ENCODE measurements around the gene TMEM44.
A peak's percentile ranks its signal among the peaks of the same experiment; 100 is the strongest.
"Not testable (repeated sequence)": the region's sequence is repeated elsewhere in the genome, so short reads cannot be mapped to it uniquely, and the experiment has no call there.

Gene TMEM44

GRCh38 chr3:194637066-194637465 is 3.8 kb upstream of the TMEM44 start:
- no peak overlapping the region for H3K27ac ChIP-seq (ENCODE audit: insufficient read depth in 1 of 2, low read depth in 1 of 2, low read length in 2 of 2, poor library complexity in 1 of 2, severe bottlenecking in 2 of 2)
- no peak for DNase-seq
- H3K4me3 ChIP-seq (ENCODE audit: control insufficient read depth in 1 of 7, extremely low read depth in 1 of 7, insufficient read depth in 4 of 7, low read depth in 2 of 7, low read length in 6 of 7): no peak overlapping the region
- H3K27me3 ChIP-seq (replicated peaks in 2 of 5; ENCODE audit: control insufficient read depth in 4 of 5, insufficient read depth in 5 of 5, low read length in 4 of 5): no peaks in the 10 kb centered on the region
- H3K4me1 ChIP-seq (ENCODE audit: control extremely low read depth in 1 of 4, control insufficient read depth in 4 of 4, insufficient read depth in 4 of 4, low read length in 3 of 4): peaks cover 0 to 19% (median 9%) of the 10 kb centered on the region in 4 experiments
- WGBS (ENCODE audit: insufficient coverage): 89% methylated on average over 2 of the region's 3 CpGs
- H3K36me3 ChIP-seq (ENCODE audit: control insufficient read depth in 4 of 4, insufficient read depth in 4 of 4, low read length in 3 of 4): peaks cover 10 to 30% (median 16%) of the 10 kb centered on the region in 4 experiments
- POLR2A ChIA-PET: no interaction called here
- CTCF ChIA-PET: interaction anchor here (1.1 to 2.9 kb wide), 4 partner anchors 15 to 46 kb away, joined by 3 to 7 read pairs (median 5); partner anchors contain the start of gene LSG1
- H3K9me3 ChIP-seq (ENCODE audit: control extremely low read depth in 1 of 5, control insufficient read depth in 4 of 5, insufficient read depth in 2 of 5, low read depth in 1 of 5, low read length in 4 of 5): no peaks in the 10 kb centered on the region

- DNase-seq: no peak
- CTCF ChIA-PET: interaction anchor here (0.8 to 2.1 kb wide), 6 partner anchors 11 to 170 kb away, joined by 3 to 8 read pairs (median 4); partner anchors contain the start of gene LSG1
- H3K4me3 ChIP-seq (ENCODE audit: control insufficient read depth in 1 of 7, extremely low read depth in 1 of 7, insufficient read depth in 4 of 7, low read depth in 2 of 7, low read length in 6 of 7): peak overlapping the region; percentile 79 to 94 (median 86)
- under 1% methylated on average over 28 of the region's 56 CpGs for WGBS (ENCODE audit: insufficient coverage)
- peaks cover 4 to 21% (median 15%) of the 10 kb centered on the region in 4 experiments for H3K36me3 ChIP-seq (ENCODE audit: control insufficient read depth in 4 of 4, insufficient read depth in 4 of 4, low read length in 3 of 4)
- no peak overlapping the region for H3K27ac ChIP-seq (ENCODE audit: insufficient read depth in 1 of 2, low read depth in 1 of 2, low read length in 2 of 2, poor library complexity in 1 of 2, severe bottlenecking in 2 of 2)
- POLR2A ChIA-PET: interaction anchor here (1.4 kb wide), 1 partner anchor 29 kb away, joined by 6 read pairs; no protein-coding TSS in a partner anchor
- peaks cover 0 to 11% (median 4%) of the 10 kb centered on the region in 4 experiments for H3K4me1 ChIP-seq (ENCODE audit: control extremely low read depth in 1 of 4, control insufficient read depth in 4 of 4, insufficient read depth in 4 of 4, low read length in 3 of 4)
- H3K9me3 ChIP-seq (ENCODE audit: control extremely low read depth in 1 of 5, control insufficient read depth in 4 of 5, insufficient read depth in 2 of 5, low read depth in 1 of 5, low read length in 4 of 5): peaks cover 0 to 17% (median 0%) of the 10 kb centered on the region in 5 experiments
- no peaks in the 10 kb centered on the region for H3K27me3 ChIP-seq (replicated peaks in 2 of 5; ENCODE audit: control insufficient read depth in 4 of 5, insufficient read depth in 5 of 5, low read length in 4 of 5)
Observed at GRCh38 chr3:194632809-194633348, 340 bp downstream of the TMEM44 start.

GRCh38 chr3:194632226-194632808 is 902 bp downstream of the TMEM44 start:
- Histone ChIP-seq H3K4me3 (ENCODE audit: control insufficient read depth in 1 of 7, extremely low read depth in 1 of 7, insufficient read depth in 4 of 7, low read depth in 2 of 7, low read length in 6 of 7) (peak overlapping the region; percentile 79 to 94 (median 86)), H3K4me1 (ENCODE audit: control extremely low read depth in 1 of 4, control insufficient read depth in 4 of 4, insufficient read depth in 4 of 4, low read length in 3 of 4) (peaks cover 0 to 11% (median 4%) of the 10 kb centered on the region in 4 experiments), H3K27ac (ENCODE audit: insufficient read depth in 1 of 2, low read depth in 1 of 2, low read length in 2 of 2, poor library complexity in 1 of 2, severe bottlenecking in 2 of 2) (no peak overlapping the region), H3K27me3 (replicated peaks in 2 of 5; ENCODE audit: control insufficient read depth in 4 of 5, insufficient read depth in 5 of 5, low read length in 4 of 5) (no peaks in the 10 kb centered on the region), H3K36me3 (ENCODE audit: control insufficient read depth in 4 of 4, insufficient read depth in 4 of 4, low read length in 3 of 4) (peaks cover 3 to 23% (median 18%) of the 10 kb centered on the region in 4 experiments), H3K9me3 (ENCODE audit: control extremely low read depth in 1 of 5, control insufficient read depth in 4 of 5, insufficient read depth in 2 of 5, low read depth in 1 of 5, low read length in 4 of 5) (peaks cover 0 to 17% (median 0%) of the 10 kb centered on the region in 5 experiments)
- WGBS (ENCODE audit: insufficient coverage): 74% methylated on average over 9 of the region's 11 CpGs
- DNase-seq: no peak
- ChIA-PET POLR2A (no interaction called here), CTCF (interaction anchor here (0.7 to 2.1 kb wide), 6 partner anchors 20 to 169 kb away, joined by 3 to 8 read pairs (median 4); partner anchors contain the start of gene LSG1)

- no peak for DNase-seq
- POLR2A ChIA-PET: no interaction called here
- H3K36me3 ChIP-seq (ENCODE audit: control insufficient read depth in 4 of 4, insufficient read depth in 4 of 4, low read length in 3 of 4): peaks cover 7 to 28% (median 21%) of the 10 kb centered on the region in 4 experiments
- H3K4me3 ChIP-seq (ENCODE audit: control insufficient read depth in 1 of 7, extremely low read depth in 1 of 7, insufficient read depth in 4 of 7, low read depth in 2 of 7, low read length in 6 of 7): no peak overlapping the region
- CTCF ChIA-PET: interaction anchor here (0.7 kb wide), 1 partner anchor 45 kb away, joined by 3 read pairs; no protein-coding TSS in a partner anchor
- peaks cover 0 to 11% (median 4%) of the 10 kb centered on the region in 4 experiments for H3K4me1 ChIP-seq (ENCODE audit: control extremely low read depth in 1 of 4, control insufficient read depth in 4 of 4, insufficient read depth in 4 of 4, low read length in 3 of 4)
- WGBS (ENCODE audit: insufficient coverage): 100% methylated on average over 4 of the region's 4 CpGs
- no peaks in the 10 kb centered on the region for H3K27me3 ChIP-seq (replicated peaks in 2 of 5; ENCODE audit: control insufficient read depth in 4 of 5, insufficient read depth in 5 of 5, low read length in 4 of 5)
- H3K9me3 ChIP-seq (ENCODE audit: control extremely low read depth in 1 of 5, control insufficient read depth in 4 of 5, insufficient read depth in 2 of 5, low read depth in 1 of 5, low read length in 4 of 5): peaks cover 0 to 17% (median 0%) of the 10 kb centered on the region in 5 experiments
- no peak overlapping the region for H3K27ac ChIP-seq (ENCODE audit: insufficient read depth in 1 of 2, low read depth in 1 of 2, low read length in 2 of 2, poor library complexity in 1 of 2, severe bottlenecking in 2 of 2)
Observed at GRCh38 chr3:194631696-194632095, 1.5 kb downstream of the TMEM44 start.

- H3K36me3 ChIP-seq (ENCODE audit: control insufficient read depth in 4 of 4, insufficient read depth in 4 of 4, low read length in 3 of 4): peaks cover 11 to 36% (median 28%) of the 10 kb centered on the region in 4 experiments
- peaks cover 0 to 17% (median 0%) of the 10 kb centered on the region in 5 experiments for H3K9me3 ChIP-seq (ENCODE audit: control extremely low read depth in 1 of 5, control insufficient read depth in 4 of 5, insufficient read depth in 2 of 5, low read depth in 1 of 5, low read length in 4 of 5)
- CTCF ChIA-PET; POLR2A ChIA-PET; DNase-seq; H3K4me3 ChIP-seq (ENCODE audit: control insufficient read depth in 1 of 7, extremely low read depth in 1 of 7, insufficient read depth in 4 of 7, low read depth in 2 of 7, low read length in 6 of 7); H3K27me3 ChIP-seq (replicated peaks in 2 of 5; ENCODE audit: control insufficient read depth in 4 of 5, insufficient read depth in 5 of 5, low read length in 4 of 5); H3K27ac ChIP-seq (ENCODE audit: insufficient read depth in 1 of 2, low read depth in 1 of 2, low read length in 2 of 2, poor library complexity in 1 of 2, severe bottlenecking in 2 of 2): not testable (repeated sequence)
- WGBS (ENCODE audit: insufficient coverage): 93% methylated on average over 26 of the region's 29 CpGs
- H3K4me1 ChIP-seq (ENCODE audit: control extremely low read depth in 1 of 4, control insufficient read depth in 4 of 4, insufficient read depth in 4 of 4, low read length in 3 of 4): peaks cover 0 to 11% (median 4%) of the 10 kb centered on the region in 4 experiments
Observed at GRCh38 chr3:194630681-194631080, 2.5 kb downstream of the TMEM44 start.

GRCh38 chr3:194624956-194625355 is 8.3 kb downstream of the TMEM44 start:
- Histone ChIP-seq H3K9me3 (ENCODE audit: control extremely low read depth in 1 of 5, control insufficient read depth in 4 of 5, insufficient read depth in 2 of 5, low read depth in 1 of 5, low read length in 4 of 5) (peaks cover 0 to 5% (median 0%) of the 10 kb centered on the region in 5 experiments), H3K4me1 (ENCODE audit: control extremely low read depth in 1 of 4, control insufficient read depth in 4 of 4, insufficient read depth in 4 of 4, low read length in 3 of 4) (no peaks in the 10 kb centered on the region), H3K27ac (ENCODE audit: insufficient read depth in 1 of 2, low read depth in 1 of 2, low read length in 2 of 2, poor library complexity in 1 of 2, severe bottlenecking in 2 of 2) (no peak overlapping the region), H3K36me3 (ENCODE audit: control insufficient read depth in 4 of 4, insufficient read depth in 4 of 4, low read length in 3 of 4) (peaks cover 16 to 60% (median 43%) of the 10 kb centered on the region in 4 experiments), H3K27me3 (replicated peaks in 2 of 5; ENCODE audit: control insufficient read depth in 4 of 5, insufficient read depth in 5 of 5, low read length in 4 of 5) (no peaks in the 10 kb centered on the region), H3K4me3 (ENCODE audit: control insufficient read depth in 1 of 7, extremely low read depth in 1 of 7, insufficient read depth in 4 of 7, low read depth in 2 of 7, low read length in 6 of 7) (no peak overlapping the region)
- CTCF ChIA-PET: interaction anchor here (0.7 to 2.1 kb wide), 2 partner anchors 14 to 18 kb away, joined by 4 read pairs; no protein-coding TSS in a partner anchor
- no peak for DNase-seq
- 98% methylated on average over 6 of the region's 6 CpGs for WGBS (ENCODE audit: insufficient coverage)
- POLR2A ChIA-PET: no interaction called here

Measured in common myeloid progenitor, CD34-positive (primary cell).